ENCODE results near the gene ZBTB1. TPM values are rescaled to one million over a fixed set of nuclear protein-coding genes. Genes with fewer than 3 reads are reported as not detected.

The ZBTB1 gene
- total RNA-seq, 1 donor from 2014 or later, result 46.3 TPM

- H3K27me3 ChIP-seq (ENCODE audit: control insufficient read depth, insufficient read depth, low read length), result no peaks in the 10 kb centered on the region
- H3K4me3 ChIP-seq (ENCODE audit: low read depth, low read length), result no peak overlapping the region
- TF ChIP-seq, protein P1, sequence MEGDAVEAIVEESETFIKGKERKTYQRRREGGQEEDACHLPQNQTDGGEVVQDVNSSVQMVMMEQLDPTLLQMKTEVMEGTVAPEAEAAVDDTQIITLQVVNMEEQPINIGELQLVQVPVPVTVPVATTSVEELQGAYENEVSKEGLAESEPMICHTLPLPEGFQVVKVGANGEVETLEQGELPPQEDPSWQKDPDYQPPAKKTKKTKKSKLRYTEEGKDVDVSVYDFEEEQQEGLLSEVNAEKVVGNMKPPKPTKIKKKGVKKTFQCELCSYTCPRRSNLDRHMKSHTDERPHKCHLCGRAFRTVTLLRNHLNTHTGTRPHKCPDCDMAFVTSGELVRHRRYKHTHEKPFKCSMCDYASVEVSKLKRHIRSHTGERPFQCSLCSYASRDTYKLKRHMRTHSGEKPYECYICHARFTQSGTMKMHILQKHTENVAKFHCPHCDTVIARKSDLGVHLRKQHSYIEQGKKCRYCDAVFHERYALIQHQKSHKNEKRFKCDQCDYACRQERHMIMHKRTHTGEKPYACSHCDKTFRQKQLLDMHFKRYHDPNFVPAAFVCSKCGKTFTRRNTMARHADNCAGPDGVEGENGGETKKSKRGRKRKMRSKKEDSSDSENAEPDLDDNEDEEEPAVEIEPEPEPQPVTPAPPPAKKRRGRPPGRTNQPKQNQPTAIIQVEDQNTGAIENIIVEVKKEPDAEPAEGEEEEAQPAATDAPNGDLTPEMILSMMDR (IDR thresholded peaks at IDR 0.05; ENCODE audit: insufficient read depth, low read length, poor library complexity, severe bottlenecking), result no peak
- DNase-seq (ENCODE audit: low read depth), result no peak
- H3K36me3 ChIP-seq (ENCODE audit: control insufficient read depth, insufficient read depth, low read length), result no peaks in the 10 kb centered on the region
Measured at GRCh38 chr14:64478634-64479250, 25.8 kb upstream of the ZBTB1 start.

DNA sequence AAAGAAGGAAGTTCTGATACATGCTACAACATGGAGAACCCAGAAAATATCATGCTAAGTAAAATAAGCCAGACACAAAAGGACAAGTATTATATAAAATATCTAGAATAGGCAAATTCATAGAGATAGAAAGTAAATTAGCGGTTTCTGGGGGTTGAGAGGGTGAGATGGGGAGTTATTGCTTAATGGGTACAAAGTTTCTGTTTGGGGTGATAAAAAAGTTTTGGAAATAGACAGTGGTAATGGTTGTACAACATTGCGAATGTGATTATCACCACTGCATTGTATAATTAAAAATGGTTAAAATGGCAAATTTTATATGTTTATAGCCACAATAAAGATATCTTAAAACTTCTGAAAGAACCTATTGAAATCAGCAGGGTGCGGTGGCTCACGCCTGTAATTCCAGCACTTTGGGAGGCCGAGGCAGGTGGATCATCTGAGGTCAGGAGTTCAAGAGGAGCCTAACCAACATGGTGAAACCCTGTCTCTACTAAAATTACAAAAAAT is 15.9 kb upstream of the ZBTB1 start:
- no peaks in the 10 kb centered on the region for H3K27me3 ChIP-seq (ENCODE audit: control insufficient read depth, insufficient read depth, low read length)
- no peak overlapping the region for H3K4me3 ChIP-seq (ENCODE audit: low read depth, low read length)
- TF ChIP-seq, protein P1 (IDR thresholded peaks at IDR 0.05; ENCODE audit: insufficient read depth, low read length, poor library complexity, severe bottlenecking), result no peak
- peaks cover 2% of the 10 kb centered on the region for H3K36me3 ChIP-seq (ENCODE audit: control insufficient read depth, insufficient read depth, low read length)
- DNase-seq (ENCODE audit: low read depth), result no peak

- TF ChIP-seq, protein P1 (IDR thresholded peaks at IDR 0.05; ENCODE audit: insufficient read depth, low read length, poor library complexity, severe bottlenecking), result no peak
- DNase-seq (ENCODE audit: low read depth), result no peak
- Histone ChIP-seq H3K27me3 (ENCODE audit: control insufficient read depth, insufficient read depth, low read length) (no peaks in the 10 kb centered on the region), H3K36me3 (ENCODE audit: control insufficient read depth, insufficient read depth, low read length) (peaks cover 2% of the 10 kb centered on the region), H3K4me3 (ENCODE audit: low read depth, low read length) (no peak overlapping the region)
Measured at GRCh38 chr14:64491637-64492036, 12.9 kb upstream of the ZBTB1 start.

- no peak overlapping the region for H3K4me3 ChIP-seq (ENCODE audit: low read depth, low read length)
- no peaks in the 10 kb centered on the region for H3K27me3 ChIP-seq (ENCODE audit: control insufficient read depth, insufficient read depth, low read length)
- TF ChIP-seq, protein P1 (IDR thresholded peaks at IDR 0.05; ENCODE audit: insufficient read depth, low read length, poor library complexity, severe bottlenecking), result no peak
- H3K36me3 ChIP-seq (ENCODE audit: control insufficient read depth, insufficient read depth, low read length), result no peaks in the 10 kb centered on the region
- no peak for DNase-seq (ENCODE audit: low read depth)
Measured at GRCh38 chr14:64493455-64493854, 11.1 kb upstream of the ZBTB1 start.

DNA sequence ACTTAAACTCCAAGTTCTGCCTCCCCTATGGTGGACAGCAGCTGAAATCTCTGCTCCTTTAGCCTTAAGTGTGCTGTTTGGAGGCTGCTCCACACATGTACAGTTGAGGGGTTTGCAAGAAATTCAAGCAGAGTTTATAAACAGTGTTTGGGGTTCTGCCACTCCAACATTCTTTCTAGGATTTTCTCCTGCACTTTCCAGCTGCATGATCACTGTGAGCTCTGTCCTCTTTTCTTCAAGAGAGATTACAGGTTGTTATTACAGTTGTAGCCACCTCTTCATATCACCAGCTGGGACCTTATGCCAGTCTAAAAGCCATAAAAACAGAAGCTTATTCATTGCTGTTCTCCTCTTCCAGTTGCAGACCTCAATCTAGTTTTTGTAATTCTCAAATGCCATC is 9.3 kb upstream of the ZBTB1 start:
- Histone ChIP-seq H3K4me3 (ENCODE audit: low read depth, low read length) (no peak overlapping the region), H3K27me3 (ENCODE audit: control insufficient read depth, insufficient read depth, low read length) (no peaks in the 10 kb centered on the region), H3K36me3 (ENCODE audit: control insufficient read depth, insufficient read depth, low read length) (no peaks in the 10 kb centered on the region)
- TF ChIP-seq, protein P1 (IDR thresholded peaks at IDR 0.05; ENCODE audit: insufficient read depth, low read length, poor library complexity, severe bottlenecking), result no peak
- no peak for DNase-seq (ENCODE audit: low read depth)

DNA sequence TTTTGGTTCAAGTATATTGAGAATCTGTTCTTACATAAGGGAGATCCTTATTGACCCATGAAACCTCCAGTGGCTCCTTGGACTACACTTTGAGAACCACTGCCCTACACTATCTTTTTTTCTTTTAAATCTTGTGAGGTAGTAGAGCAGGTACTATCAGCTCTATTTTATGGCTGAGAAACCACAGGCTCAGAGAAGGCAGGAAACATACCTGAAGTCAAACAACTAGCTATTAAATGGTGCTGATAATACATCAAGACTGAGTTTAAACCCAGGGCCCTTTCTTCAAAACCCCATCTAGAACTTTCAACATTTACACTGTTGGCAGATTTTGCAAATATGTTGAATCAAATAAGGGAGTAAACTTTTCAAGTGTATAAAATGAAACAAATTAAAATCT is 7.8 kb upstream of the ZBTB1 start:
- Histone ChIP-seq H3K27me3 (ENCODE audit: control insufficient read depth, insufficient read depth, low read length) (no peaks in the 10 kb centered on the region), H3K4me3 (ENCODE audit: low read depth, low read length) (no peak overlapping the region), H3K36me3 (ENCODE audit: control insufficient read depth, insufficient read depth, low read length) (no peaks in the 10 kb centered on the region)
- no peak for DNase-seq (ENCODE audit: low read depth)
- TF ChIP-seq, protein P1 (IDR thresholded peaks at IDR 0.05; ENCODE audit: insufficient read depth, low read length, poor library complexity, severe bottlenecking), result no peak

All from kidney epithelial cell (primary cell).